ENCODE measurements around the gene GJA3. TPM values are rescaled to one million over a fixed set of nuclear protein-coding genes. Genes with fewer than 3 reads are reported as not detected.
A peak's percentile ranks its signal among the peaks of the same experiment; 100 is the strongest.

Gene GJA3
- total and polyA plus RNA-seq, 10 of the 15 experiments (the other 5 are each of a cell fraction or from before 2014, with no cell fraction given): 0.03 to 0.11 (median 0.04) TPM; not detected in 5

GRCh38 chr13:20174656-20175405, 14.0 kb upstream of the GJA3 start (continued):
- TF ChIP-seq, protein P1, sequence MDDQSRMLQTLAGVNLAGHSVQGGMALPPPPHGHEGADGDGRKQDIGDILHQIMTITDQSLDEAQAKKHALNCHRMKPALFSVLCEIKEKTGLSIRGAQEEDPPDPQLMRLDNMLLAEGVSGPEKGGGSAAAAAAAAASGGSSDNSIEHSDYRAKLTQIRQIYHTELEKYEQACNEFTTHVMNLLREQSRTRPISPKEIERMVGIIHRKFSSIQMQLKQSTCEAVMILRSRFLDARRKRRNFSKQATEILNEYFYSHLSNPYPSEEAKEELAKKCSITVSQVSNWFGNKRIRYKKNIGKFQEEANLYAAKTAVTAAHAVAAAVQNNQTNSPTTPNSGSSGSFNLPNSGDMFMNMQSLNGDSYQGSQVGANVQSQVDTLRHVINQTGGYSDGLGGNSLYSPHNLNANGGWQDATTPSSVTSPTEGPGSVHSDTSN (IDR thresholded peaks at IDR 0.05; ENCODE audit: insufficient replicate concordance, low read depth, low read length): no peak
- TF ChIP-seq SP1 (IDR thresholded peaks at IDR 0.05; ENCODE audit: low read depth, low read length): no peak
- TF ChIP-seq, protein P2, sequence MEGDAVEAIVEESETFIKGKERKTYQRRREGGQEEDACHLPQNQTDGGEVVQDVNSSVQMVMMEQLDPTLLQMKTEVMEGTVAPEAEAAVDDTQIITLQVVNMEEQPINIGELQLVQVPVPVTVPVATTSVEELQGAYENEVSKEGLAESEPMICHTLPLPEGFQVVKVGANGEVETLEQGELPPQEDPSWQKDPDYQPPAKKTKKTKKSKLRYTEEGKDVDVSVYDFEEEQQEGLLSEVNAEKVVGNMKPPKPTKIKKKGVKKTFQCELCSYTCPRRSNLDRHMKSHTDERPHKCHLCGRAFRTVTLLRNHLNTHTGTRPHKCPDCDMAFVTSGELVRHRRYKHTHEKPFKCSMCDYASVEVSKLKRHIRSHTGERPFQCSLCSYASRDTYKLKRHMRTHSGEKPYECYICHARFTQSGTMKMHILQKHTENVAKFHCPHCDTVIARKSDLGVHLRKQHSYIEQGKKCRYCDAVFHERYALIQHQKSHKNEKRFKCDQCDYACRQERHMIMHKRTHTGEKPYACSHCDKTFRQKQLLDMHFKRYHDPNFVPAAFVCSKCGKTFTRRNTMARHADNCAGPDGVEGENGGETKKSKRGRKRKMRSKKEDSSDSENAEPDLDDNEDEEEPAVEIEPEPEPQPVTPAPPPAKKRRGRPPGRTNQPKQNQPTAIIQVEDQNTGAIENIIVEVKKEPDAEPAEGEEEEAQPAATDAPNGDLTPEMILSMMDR (IDR thresholded peaks at IDR 0.05 in 2 of 3, conservative IDR thresholded peaks at IDR 0.05 in 1 of 3; ENCODE audit: control insufficient read depth in 2 of 3, extremely low read depth in 1 of 3, insufficient read depth in 1 of 3, low read depth in 3 of 3, low read length in 3 of 3): no peak
- TF ChIP-seq FOS (IDR thresholded peaks at IDR 0.05; ENCODE audit: borderline replicate concordance, extremely low read depth, insufficient read length): no peak
- no peak for TF ChIP-seq NR2C1 (IDR thresholded peaks at IDR 0.05)
- no peak for TF ChIP-seq SIX5 (IDR thresholded peaks at IDR 0.05; ENCODE audit: low read depth, low read length, severe bottlenecking)
- TF ChIP-seq SMARCA5 (IDR thresholded peaks at IDR 0.05): no peak
- no peak for TF ChIP-seq RCOR1 (conservative IDR thresholded peaks at IDR 0.05; ENCODE audit: low read depth, low read length)
- TF ChIP-seq SUZ12 (IDR thresholded peaks at IDR 0.05; ENCODE audit: unreplicated experiment): no peak
- no peak for TF ChIP-seq YBX1 (IDR thresholded peaks at IDR 0.05)
- TF ChIP-seq MEF2A (IDR thresholded peaks at IDR 0.05; ENCODE audit: insufficient read depth, low read depth, low read length): 0 out of 2 replicates have a peak, but pooled peaks have one; percentile 16
- TF ChIP-seq ZNF217 (IDR thresholded peaks at IDR 0.05): no peak
- no peak for TF ChIP-seq CBX5 (IDR thresholded peaks at IDR 0.05; ENCODE audit: low read depth)
- no peak for TF ChIP-seq JUND (IDR thresholded peaks at IDR 0.05; ENCODE audit: low read depth, low read length)
- TF ChIP-seq NRF1 (conservative IDR thresholded peaks at IDR 0.05; ENCODE audit: low read depth, low read length): no peak
- TF ChIP-seq CREB1 (IDR thresholded peaks at IDR 0.05; ENCODE audit: low read depth): peak; percentile 33; the same call in 1 of the 2 replicates
- peak; percentile 37; the same call in 1 of the 2 replicates for TF ChIP-seq ATF7 (IDR thresholded peaks at IDR 0.05; ENCODE audit: low read depth)
- TF ChIP-seq ZZZ3 (IDR thresholded peaks at IDR 0.05; ENCODE audit: control insufficient read depth, insufficient read length, low read depth): no peak
- no peak for TF ChIP-seq CHD1 (IDR thresholded peaks at IDR 0.05; ENCODE audit: low read depth, low read length)
- no peak for TF ChIP-seq ZBTB33 (IDR thresholded peaks at IDR 0.05)
- TF ChIP-seq BCL3 (IDR thresholded peaks at IDR 0.05; ENCODE audit: borderline replicate concordance, insufficient read depth, low read depth, low read length, poor library complexity, severe bottlenecking): peak; percentile 28
- no peak for TF ChIP-seq IRF3 (IDR thresholded peaks at IDR 0.05)
- no peak for TF ChIP-seq FOXK2 (IDR thresholded peaks at IDR 0.05)

Measured in GM12878 (cell line).